NCI-H446 (cell line): ENCODE results near the gene TANC1.

ENCODE experiments used
- DNase-seq, 2 experiments: peaks; one replicate each; lab custom pipeline; 2025; lab: John Stamatoyannopoulos, UW

The TANC1 gene

GRCh38 chr2:159196393-159196925 is 228.0 kb downstream of the TANC1 start:
- DNase-seq: no peak

DNA sequence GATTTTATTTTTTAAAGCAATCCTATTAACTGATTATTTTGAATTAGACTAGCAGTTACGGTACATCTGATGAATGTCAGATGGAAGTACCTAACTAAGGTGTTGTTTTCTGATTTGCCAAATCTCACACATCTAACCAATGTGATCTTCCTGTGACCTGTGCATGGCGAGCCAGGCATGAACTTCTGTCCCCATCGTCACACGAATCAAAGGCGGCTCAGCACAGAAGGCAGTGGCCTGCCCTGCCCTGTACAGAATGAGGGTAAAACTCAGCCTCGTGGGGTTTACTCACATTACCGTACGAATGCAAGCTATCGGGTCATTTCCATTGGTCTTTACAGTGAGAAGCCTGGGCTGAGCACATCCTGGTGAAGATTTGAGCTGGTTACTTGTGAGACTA is 230.8 kb downstream of the TANC1 start:
- DNase-seq: no peak

- no peak for DNase-seq
These were observed 231.5 kb downstream of the TANC1 start for GRCh38 chr2:159199761-159200465.

DNA sequence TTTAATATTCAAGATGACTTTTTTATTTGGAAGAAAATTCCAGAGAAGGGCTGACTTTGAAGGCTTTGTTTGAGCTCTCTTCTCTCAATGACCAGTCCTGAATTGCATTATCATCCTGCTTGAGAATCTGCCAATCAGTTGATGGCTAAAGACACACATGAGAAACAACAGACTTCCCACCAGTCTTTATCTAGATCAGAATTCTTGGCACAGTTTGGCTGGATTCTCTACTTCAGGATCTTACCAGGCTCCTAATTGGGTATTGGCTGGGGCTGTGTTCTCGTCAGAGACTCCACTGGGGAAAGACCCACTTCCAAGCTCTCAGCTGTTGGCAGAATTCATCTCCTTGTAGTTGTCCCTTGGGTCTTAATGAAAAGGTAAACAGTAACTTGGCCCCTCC is 232.1 kb downstream of the TANC1 start:
- DNase-seq: no peak

DNA sequence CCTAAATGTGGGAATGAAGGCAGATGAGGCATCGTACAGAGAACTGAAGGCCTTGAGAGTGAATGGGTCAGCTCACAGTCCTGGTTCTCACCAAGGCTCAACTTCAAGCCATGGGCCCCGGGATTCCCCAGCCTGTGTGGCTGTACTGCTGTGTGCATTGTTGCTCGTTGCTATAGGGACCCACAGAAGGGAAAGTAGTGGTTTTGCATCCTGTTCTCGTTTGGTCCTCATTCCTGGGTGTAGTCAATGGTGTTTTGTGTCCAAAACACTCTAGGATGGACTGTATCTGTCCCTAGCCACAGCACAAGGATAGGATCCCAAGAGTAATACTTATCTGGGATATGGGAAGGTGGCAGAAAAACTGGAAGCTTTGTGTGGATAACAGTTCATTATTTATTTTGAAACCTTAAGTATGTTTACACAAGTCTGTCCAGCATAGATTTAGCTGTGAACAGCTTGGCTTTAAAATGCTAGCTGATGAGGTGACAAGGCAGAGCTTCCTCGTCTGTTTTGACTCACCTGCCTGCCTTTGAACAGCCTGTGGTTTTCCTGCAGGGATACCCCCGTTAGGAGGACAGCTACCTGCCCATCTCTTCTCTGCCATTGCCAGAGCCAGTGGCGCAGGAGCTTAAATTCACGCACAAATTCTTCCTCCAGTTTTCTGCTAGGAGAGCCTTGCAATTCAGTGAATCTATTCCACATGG is 233.1 kb downstream of the TANC1 start:
- DNase-seq: no peak

DNA sequence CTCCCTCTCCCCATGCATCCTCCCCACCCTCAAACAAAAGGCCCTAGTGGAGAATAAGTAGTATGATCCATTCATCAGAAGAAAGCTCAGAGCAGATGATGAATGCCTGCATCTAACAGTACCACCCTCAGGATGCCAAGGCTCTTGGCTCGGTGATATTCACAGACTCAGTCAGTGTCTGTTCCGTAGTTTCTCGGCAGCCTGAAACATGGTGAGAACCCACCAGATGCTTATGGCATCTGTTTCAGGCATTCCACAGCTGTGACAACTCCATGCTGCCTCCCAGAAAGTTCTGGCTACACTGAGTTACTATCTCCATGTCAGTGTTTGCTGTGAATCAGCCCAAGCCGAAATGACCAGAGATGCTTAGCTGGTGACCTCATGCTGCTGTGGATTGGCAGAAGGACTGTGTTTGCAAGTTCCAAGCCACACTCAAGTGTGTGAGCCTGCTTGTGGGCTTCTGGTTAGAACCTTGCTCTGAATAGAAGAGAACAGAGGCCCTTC is 234.2 kb downstream of the TANC1 start:
- peak; percentile 13 to 77 for DNase-seq

- no peak for DNase-seq
These were observed 236.1 kb downstream of the TANC1 start for GRCh38 chr2:159204381-159205144.

- no peak for DNase-seq
These were observed 238.4 kb downstream of the TANC1 start for GRCh38 chr2:159206736-159207380.

- no peak for DNase-seq
These were observed 240.0 kb downstream of the TANC1 start for GRCh38 chr2:159208438-159208837.

- no peak for DNase-seq
These were observed 241.2 kb downstream of the TANC1 start for GRCh38 chr2:159209341-159210306.

DNA sequence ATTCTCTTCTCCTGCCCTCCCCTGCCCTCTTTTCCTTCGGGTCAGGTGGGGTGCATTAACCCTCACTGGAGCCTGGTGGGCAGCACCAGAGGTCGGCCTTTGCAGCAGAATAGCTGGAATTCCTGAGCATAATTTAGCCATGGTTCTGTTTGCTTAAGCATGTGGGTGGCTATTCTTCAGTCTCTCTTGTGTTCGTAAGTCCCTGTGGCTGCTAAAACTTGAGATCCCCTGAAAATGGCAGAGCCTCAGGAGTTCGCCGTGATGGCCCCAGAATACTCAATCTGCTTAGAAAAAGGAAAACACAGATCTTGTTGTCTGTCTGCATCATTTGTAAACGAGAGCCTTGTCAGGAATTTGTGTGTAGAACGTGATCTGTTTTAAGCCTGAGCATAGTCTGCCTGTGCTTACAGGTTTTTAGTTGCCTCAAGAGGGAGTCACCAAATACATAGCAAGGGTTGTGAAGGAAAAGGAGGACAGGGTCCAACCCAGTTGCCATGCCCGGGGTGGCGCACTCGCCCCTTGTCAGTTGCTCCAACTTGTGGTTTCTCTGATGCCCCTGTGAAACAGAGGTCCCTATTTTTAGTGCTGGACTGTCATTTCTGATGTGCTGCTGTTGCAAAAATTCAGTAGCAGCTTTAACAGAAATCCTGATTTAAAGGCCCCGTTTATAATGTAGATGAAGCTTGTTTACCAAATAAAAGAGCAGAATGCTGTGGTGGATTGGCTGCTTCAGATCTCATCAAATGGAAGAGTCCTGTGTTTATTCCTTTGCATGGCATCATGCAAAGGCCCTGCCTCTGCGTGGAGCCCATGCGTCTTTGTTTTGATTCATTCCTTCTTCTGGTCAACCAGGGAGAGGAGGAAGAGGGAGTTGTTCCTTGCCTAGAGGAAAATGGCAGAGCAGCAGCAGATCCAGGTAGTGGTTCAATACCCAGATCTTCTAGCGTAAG is 243.3 kb downstream of the TANC1 start:
- no peak for DNase-seq

DNA sequence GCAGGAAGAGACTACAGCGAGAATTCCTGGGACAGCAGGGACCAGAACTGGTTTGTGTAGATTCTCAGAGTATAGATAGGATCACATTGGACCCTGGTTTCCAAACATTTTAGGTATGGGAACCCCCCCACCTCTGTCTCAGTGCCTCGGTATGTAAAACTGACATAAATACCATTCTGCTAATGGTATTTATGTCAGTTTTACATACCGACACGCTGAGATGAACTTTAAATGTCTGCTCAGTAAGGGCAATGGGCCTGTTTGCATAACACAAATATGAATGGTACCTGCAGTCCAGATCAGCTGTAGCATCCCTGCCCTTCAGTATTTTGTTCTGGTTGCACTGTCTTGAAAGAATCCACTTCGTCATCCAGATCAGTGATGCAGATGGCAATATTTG is 244.9 kb downstream of the TANC1 start:
- no peak for DNase-seq

DNA sequence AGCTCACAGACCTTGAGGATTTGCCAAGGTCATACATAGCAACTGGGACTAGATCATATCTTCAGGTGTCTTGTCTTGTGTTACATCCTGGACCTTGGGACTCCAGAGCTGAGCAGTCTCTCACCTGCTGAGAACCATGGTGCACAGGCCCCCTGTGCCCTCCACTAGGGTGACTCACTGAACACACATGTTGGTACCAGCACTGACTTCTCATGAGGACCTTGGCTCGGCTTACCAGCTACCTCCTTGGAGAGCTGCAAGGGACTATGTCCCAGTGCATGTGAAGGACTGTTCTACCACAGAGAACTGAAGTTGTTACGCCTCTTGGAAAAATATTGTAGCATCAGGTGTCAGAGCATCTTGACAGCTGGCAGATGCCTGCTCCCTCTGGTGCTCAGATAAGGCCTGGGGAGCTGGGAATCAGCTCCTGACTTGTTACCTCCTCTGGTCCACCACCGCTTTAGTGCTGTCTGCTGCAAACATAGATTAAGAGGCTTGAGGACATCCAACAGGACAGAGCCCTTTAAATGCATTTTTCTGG is 246.0 kb downstream of the TANC1 start:
- no peak for DNase-seq

GRCh38 chr2:159215116-159215515 is 246.7 kb downstream of the TANC1 start:
- no peak for DNase-seq

DNA sequence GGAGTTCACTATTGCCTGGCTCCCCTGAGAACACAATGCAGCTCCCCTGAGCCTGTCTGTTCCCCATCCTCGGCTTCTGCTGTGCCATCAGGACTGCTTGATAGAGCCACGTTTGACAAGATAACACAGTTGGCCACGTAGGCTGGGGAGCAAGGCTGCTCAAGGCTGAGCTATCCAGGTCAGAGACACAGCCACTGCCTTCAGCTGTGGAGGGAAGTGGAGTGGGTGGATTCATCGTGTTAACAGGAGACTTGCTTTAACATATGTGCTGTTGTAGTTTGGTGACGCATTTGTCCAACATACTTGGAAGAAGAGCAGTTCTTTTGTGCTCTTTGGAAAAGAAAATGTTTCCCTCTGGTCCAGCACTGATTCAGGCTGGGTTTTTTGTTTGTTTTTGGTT is 249.2 kb downstream of the TANC1 start:
- no peak for DNase-seq

DNA sequence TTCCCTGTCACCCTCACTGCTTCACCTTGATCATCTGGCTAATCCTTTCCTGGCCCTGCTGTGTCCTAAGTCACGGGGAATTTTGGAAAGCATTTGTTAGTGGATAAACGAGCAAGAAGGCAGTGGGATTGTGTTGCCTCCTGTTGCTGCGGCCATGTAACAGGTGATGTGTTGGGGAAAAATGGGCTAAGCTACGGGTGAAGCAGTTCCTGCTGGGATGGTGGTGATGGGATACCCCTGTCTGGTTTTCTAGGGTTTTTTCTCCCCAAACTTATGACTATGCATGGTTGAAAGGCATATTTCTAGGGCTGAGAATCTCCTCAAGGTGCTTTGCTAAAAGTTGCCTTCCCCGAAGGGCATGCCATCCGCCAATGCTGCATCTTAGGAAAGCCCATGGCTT is 249.9 kb downstream of the TANC1 start:
- no peak for DNase-seq

GRCh38 chr2:159219394-159219998 is 251.1 kb downstream of the TANC1 start:
- no peak for DNase-seq

- DNase-seq: no peak
These were observed 255.8 kb downstream of the TANC1 start for GRCh38 chr2:159224061-159224813.
